Measurements from ENCODE around the gene RMI2.

Gene RMI2

DNA sequence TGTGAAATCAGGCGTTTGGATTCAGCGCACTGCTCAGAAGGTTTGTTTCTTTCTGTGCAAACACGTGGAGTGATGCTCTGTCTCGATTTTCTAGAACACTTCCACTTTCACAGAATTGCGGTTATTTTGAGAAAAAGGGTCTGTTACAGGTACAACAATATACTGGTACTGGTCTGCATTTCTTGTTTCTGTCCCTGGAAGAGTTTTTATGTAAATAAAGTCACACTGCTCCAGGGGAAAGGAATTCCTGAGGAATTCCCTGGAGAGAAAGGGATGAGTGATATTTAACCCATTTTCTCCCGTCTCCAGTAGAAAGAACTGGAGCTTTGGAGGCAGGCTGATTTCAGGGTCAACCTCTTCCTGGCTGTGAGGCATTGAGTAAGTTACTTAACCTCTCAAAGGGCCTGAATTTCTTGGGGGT, 16.2 kb upstream of the RMI2 start:
- no peak for DNase-seq

DNA sequence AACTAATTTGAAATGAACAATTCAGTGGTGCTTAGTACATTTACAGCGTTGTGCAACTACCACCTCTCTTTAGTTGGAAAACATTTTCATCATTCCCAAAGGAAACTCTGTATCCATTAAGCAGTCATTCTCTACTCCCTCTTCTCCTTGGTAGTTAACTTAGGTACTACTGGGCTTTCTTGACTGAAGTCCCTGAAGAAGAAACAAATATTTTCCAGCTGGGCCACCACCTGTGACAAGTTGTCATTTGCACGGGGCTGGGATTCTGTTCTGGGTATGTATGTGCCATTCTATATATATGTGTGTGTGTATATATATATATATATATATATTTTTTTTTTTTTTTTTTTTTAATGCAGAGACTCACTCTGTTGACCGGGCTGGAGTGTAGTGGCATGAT, 15.4 kb upstream of the RMI2 start:
- no peak for DNase-seq

DNA sequence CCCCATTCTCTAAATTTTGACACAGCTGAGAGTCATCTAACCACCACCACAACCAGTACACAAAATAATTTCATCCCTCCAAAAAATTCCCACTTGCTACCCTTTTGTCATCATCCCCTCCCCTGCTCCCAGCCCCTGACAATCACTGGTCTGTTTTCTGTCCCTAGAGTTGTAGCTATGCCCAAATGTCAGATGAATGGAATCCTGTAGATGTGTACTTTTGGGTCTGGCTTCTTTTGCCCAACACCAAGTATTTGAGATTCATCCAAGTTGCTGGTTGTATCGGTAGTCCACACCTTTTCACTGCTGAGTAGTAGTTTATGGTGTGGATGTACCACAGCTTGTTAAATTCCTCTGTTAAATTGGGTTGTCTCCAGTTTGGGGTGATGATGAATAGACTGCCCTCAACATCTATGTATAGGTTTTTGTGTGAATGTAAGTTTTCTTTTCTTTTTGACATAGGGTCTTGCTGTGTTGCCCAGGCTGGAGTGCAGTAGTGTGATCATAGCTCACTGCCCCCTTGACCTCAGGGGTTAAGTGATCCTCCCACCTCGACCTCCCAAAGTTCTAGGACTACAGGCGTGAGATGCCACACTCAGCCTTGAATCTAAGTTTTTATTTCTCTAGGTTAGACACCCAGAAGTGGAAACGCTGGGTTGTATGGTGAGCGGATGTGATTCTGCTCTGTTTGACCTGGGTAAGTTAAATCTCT, 14.6 kb upstream of the RMI2 start:
- DNase-seq = no peak

DNA sequence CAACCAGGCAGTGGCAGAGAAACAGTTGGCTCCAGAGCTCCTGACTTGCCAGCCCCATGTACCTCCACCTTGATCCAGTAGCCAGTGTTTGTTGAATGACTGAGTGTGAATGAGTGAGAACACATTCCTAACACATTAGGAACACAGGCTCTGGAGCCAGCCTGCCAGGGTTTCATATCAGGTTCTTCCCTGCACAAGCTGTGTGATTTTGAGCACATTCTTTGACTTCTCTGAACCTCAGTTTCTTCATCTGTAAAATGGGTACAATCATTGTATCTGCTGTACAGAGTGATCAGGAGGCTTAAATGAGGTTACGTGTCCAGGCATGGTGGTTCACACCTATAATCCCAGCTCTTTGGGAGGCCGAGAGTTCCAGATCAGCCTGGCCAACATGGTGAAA, 13.3 kb upstream of the RMI2 start:
- no peak for DNase-seq

DNA sequence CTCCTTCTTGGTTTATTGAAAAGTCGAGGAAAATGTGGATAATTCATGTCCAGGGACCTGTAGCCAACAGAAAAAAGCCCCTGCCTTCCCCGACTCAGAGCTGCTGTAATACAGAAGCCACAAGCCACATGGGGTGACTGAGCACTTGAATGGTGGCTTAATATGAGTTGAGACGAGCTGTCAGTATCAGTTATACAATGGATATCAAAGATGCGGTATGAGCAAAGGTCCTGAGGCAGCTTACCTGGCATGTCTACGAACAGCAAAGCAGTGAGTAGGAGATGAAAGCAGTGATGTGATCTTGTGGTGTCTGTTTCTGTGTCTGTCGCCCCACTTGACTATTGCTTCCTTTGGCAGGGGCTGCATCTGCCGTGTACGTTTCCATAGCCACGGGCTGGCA, 12.2 kb upstream of the RMI2 start:
- no peak for DNase-seq

DNA sequence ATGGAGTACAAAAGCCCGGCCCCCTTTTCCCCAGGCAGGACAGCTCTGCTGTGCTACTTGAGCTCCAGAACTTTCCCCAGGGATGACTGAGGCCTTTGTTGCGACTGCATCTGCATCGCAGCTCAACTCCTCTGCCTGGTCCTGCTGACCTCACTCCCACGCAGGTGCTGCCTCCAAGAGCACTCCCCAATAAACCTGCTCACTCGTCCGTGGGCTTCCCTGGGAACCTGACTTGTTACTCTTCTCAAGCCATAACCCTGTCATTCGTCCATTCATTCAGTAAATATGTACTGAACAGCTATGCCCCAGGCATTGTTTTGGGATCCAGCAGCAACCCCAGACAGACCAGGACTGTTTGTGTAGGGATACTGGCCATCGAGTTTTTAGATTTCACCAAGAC, 11.6 kb upstream of the RMI2 start:
- DNase-seq = no peak

DNA sequence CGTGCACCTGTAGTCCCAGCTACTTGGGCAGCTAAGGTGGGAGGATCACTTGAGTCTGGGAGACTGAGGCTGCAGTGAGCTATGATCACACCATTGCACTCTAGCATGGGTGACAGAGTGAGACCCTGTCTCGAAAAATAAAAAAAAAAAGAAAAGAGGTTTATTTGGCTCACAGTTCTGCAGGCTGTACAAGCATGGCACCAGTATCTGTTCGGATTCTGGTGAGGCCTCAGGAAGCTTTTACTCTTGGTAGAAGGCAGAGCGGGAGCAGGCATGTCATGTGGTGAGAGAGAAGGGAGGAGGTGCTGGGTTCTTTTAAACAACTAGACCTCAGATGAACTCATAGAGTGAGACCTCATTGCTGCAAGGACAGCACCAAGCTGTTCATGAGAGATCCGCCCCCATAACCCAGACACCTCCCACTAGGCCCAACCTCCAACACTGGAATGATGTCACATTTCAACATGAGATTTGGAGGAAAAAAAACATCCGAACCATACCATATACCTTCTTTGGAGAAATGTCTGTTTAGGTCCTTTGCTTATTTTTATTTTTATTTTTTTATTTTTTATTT, 10.3 kb upstream of the RMI2 start:
- no peak for DNase-seq

DNA sequence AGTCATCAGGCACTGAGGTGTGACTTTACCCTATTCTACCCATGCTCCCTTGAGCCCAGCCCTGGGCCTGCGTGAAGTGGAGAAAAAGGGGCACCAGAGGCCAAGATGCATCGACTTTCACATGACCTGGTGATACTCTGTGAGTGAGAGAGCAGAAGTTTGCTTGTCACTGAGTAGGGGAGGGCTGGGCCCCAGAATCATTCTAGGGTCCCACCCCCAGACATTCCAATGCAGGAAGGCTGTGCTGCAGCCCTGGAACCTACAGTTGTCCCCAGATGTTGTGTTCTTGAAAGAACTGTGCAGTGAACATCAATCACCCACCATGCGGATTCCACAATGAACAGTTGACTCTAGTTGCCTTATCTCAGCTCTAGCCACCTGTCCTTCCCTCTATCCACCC, 6.2 kb upstream of the RMI2 start:
- DNase-seq = no peak

DNA sequence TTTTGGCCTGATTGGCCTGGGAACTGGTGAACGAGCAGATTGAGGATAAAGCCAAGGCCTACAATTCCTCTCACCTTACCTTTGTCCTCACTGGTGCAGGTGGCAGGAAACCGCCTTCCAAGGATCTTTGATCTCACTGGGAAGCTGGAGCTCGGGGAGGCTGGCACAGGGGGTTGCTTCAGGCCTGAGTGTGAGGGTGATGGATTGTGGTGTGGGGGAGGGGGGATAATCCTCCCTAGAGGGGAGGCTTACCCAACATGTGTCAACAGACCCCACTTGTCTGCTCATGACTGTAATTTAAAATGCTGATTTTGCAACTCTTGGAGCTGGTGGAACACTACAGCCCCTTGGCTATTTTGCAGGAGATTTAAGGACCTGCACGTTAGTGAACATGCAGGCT, 4.5 kb upstream of the RMI2 start:
- no peak for DNase-seq

DNA sequence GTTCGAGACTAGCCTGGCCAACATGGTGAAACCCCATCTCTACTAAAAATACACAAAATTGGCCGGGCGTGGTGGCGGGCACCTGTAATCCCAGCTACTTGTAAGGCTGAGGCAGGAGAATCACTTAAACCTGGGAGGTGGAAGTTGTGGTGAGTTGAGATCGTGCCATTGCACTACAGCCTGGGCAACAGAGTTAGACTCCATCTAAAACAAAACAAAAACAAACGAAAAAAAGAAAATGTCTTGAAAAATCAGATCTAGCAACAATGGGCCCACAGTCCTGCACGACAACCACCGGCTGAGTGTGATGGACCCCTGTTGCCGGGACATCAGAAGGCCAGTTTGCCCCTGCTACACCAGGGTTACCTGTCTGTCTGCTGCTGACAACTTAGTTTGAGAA, 3.9 kb upstream of the RMI2 start:
- no peak for DNase-seq

DNA sequence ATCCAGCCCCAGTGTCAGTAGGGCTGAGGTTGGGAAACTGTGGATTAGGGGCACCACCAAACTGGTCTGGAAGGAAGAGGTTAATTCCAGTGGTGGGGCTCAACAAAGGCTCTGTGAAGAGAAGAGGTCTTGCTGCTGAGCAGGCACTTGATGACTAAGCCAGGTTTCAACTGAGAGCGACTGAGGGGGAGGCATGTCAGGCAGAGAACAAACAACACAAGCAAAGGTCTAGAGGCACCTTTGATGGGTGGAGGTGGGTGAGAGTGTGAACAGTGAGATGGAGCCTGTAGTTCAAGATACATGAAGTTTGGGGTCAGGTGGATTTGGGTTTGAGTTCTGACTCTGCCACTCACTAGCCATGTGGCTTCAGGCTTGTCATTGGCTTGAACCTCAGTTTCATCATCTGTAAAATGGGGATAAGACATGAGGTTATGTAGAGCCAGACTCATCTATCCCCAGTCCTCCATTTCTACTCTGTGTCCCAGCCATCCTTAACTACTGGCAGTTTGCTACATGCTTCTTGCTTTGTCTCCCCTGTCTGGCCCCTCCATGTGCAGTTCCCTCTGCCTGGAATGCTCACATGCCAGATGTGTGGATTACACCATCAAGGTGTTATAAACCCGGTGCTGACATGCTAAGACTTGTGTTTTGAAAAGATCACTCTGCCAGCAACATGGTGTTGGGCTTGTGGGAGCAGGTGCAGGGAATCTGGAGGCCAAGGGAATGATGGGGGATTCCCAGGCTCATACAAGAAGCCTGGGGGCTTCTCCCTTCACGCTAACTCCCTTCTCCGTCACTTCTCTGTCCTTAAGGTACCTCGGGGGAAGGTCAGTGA, 3.0 kb upstream of the RMI2 start:
- peak; percentile 50 for DNase-seq

DNA sequence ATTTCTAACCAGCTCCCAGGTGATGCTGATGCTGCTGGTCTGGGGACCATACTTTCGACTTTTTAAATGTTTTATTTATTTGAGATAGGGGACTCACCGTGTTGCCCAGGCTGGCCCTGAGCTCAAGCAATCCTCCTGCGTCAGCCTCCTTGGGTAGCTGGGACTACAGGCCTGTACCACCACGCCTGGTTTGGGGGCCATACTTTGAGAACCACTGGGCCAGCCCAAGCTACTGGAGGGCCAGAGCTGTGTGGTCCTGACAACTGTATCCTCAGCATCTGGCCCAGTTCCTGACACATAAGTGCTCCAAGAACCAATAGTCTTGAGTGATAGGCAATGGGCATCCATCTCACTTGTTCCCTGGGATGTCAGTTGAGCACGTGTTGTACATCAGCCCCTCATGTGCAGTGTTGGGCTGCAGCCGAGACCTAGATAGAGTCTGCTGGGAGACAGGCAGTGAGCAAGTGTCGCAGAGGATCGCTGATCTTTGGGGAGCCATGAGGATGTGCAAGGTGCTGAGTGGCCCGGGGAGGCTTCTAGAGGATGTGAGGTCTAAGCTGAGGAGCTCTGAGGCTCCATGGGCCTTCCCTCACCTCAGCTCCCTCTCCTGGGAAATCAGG, 1.6 kb downstream of the RMI2 start:
- DNase-seq = no peak

DNA sequence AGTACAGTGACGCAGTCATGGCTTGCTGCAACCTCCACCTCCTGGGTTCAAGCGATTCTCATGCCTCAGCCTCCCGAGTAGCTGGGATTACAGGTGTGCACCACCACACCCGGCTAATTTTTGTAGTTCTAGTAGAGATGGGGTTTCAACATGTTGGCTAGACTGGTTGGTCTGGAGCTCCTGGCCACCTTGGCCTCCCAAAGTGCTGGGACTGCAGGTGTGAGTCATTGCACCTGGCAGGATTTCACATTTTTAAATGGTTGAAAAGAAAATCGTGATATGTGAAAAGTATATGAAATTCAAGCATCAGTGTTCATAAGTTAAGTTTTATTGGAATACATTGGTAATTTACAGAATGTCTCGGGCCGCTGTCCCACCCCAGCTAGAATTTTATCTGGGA, 2.6 kb downstream of the RMI2 start:
- DNase-seq = no peak

DNA sequence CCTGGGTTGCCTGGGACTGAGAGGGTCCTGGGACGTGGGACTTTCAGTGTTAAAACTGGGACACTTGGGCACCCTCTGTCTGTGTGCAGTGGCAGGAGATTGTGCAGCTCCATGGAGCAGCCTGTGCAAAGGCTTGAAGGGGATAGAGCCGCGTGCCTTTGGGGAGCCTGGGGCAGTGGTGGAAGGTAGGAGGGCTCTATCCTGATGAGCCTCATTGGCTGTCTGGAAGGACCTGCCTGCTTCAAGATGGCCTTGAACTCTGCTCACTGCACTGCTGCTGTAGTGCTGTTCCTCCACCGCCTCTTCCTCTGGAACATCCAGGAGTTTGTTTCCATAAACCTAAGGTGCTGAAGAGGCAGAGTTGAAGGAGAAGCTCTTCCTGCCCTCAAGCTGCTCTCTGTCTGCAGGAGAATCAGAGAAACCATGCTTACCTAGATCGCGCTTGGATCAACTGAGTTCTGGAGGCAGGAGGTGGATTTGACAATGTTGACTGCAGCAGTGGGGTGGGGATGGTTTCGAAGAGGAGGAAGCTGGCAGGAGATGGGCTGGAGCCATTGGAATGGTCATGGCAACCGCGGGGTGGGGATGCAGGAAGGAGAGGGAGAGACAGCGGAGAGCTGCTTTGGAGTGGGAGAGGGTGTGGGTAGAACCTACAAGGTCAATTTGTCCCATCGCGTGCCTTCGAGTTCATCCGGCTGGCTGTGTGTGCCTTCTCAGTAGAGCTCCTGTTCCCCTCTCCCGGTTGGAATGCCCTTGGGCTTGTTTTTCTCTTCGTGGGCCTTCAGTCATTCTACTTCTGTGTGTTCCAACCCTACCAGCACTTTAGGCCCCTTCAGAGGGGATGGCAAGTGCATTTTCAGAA, 3.7 kb downstream of the RMI2 start:
- DNase-seq = no peak

DNA sequence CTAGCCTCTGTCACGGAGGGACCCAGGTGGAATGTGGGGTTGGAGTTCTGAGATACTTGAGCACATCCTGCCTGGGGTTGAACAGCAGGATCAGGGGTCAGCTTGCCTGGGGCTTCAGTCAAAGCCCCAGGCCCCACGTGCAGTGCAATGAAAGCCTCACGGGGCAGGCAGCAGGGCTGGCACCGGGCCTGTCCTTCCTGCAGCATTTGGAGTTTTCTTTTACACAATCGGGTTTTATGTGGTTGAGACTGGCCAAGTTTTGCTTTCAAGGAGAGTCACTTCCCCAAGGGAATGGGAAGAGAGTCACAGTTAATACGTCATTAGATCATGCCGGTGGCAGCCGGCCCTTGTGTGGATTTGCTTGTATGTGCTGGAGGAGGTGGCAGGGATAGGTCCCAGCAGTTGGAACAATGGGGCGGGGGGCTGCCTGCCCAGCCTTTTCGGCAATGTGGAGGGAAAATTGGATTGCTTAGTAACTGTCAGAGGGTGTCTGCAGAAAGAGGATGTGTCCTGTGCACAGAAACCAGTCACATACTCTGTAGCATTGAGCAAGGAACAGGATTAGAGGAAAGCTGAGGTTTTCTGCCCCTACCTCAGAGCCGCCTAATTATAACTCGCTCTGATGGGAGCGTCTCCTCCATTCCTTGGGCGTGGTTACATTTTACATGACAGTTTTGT, 4.5 kb downstream of the RMI2 start:
- no peak for DNase-seq

DNA sequence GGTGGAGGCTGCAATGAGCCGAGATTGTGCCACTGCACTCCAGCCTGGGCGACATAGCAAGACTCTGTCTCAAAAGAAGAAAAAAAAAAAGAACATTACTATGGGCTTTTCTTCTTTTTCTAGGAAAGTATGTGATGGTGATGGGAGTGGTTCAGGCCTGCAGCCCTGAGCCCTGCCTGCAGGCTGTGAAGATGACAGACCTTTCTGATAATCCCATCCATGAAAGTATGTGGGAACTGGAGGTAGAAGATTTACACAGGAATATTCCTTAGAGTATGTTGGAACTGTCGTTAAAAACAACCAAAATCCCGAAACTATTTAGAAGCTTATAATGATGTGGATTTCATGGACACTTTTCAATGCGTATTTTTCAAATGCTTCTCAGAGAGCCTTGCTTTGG, 5.3 kb downstream of the RMI2 start:
- DNase-seq = no peak

DNA sequence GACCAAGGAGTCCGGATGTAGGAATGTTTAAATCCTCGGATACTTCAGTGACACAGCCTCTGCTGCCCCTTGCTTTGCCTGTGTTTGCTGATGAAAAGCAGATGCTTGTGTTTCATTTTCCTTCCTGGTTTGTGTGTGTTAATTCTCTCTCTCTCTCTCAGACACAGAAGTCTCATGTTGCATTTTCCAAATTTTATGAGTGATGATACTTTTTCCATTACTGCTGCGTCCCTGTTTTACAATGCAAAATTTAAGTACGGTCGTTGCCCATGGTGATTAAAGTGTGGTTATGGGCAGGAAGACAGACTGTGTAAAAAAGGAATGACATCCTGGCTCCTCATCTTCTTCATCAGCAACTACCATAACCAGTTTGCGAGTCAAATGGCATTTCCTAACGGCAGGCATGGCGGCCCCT, 5.7 kb downstream of the RMI2 start:
- DNase-seq = no peak

DNA sequence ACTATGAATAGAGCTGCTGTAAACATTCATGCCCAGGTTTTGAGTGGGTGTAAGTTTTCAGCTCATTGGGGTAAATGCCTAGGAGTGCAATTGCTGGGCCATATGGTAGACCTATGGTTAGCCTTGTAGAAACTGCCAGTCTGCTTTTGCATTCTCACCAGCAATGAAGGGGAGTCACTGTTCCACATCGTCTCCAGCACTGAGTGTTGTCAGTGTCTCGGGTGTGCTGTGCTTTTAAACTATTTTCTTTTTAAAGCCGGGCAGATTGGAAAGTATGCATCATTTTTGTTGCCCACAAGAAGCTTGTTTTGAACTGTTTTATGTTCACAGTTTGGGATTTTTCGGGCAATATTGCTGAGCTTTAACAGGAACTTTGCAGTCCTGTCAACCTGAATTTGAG, 7.9 kb downstream of the RMI2 start:
- no peak for DNase-seq

DNA sequence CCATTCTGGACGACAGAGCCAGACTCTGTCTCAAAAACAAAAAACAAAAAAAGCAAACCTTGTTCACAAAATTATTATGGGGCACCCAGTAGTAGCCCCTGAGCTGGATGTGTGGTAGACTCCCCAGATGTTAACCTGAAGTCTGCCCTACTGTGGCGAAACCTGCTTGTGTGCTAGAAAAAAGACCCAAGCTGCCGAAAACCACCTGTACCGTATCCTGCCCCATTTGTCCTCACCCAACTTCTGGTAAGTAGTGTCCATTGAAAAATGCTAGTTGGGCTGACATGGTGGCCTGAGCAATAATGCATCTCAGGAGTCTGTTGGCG, 9.1 kb downstream of the RMI2 start:
- no peak for DNase-seq

DNA sequence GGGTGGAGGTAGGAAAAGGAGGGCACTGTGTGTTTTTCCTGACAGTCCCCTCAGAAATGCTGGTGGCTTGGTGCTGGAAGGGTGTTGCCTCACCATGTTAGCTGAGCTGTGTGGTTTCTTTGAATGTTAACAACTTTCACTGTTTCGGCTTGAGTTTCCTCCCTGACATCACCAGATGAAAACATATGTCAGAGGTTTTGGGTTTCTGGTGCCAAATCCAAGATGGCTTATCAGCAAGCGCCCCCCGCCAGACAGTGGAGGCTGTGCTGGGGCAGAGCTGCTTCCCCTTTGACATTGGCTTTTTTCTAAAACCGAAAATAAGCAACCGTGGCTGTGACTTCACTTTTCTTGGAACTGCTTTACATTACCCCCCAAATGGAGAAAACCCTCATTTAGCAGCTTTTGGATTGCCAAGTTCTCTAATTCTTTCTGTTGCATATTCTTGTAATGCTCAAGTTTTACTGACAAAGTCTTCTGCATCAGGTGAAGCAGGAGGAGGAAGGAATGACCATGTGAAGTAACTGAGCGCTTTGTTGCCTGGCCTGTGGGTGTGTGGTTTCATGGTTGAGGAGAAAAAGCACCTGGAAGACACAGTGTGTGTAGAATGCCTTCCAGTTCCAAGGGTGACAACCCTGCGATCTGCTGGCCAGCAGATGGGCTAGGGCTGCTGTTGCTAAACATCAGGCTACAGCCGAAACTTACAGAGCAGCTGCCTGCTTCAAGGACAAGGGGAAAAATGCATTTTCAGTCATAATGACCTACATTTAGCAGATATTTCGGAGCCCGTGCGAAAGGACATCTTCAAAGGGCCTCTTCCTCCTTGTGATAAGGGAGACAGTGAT, 9.7 kb downstream of the RMI2 start:
- peak; percentile 88 for DNase-seq

DNA sequence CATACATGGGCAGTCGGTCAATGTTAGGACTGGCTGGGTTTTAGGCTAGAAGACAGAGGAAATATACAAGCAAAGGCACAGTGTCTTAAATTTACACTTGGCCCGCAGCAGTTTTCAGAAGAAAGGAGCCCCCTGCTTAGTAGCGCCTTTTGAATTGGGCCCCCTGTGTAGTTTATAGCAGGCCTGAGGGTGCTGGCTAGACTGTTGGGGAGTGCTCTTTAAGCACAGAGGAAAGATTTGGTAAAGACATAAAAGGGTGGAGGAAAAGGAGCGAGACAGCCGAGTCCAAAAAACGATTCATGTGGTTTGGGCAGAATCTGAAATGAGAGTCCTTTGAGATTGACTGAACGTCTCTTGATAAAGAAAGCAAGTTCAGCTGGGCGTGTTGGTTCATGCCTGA, 10.6 kb downstream of the RMI2 start:
- no peak for DNase-seq

All from activated CD4-positive, alpha-beta T cell treated with anti-CD3 and anti-CD28 coated beads for 48 hours (primary cell).